C4-2B (cell line): ENCODE data around the gene TMPO.
"Not testable (repeated sequence)": the region's sequence is repeated elsewhere in the genome, so short reads cannot be mapped to it uniquely, and the experiment has no call there.

ENCODE experiments used
- H3K27ac ChIP-seq: fragments of 450-650 bp; 2 replicates; pipeline ENCODE4 v1.5.1; 2017
- CTCF ChIP-seq: fragments of 450-650 bp; conservative IDR thresholded peaks from 2 replicates; pipeline ENCODE4 v1.5.1; 2017; ENCODE audit warnings: mild to moderate bottlenecking
- ZFX ChIP-seq: fragments of 450-650 bp; IDR thresholded peaks from 2 replicates; pipeline ENCODE4 v1.6.1; 2017

TMPO gene

GRCh38 chr12:98503342-98503591 is 12.1 kb upstream of the TMPO start:
- no peak for TF ChIP-seq CTCF
- no peak for TF ChIP-seq ZFX
- H3K27ac ChIP-seq, result peak overlapping the region; percentile 80

GRCh38 chr12:98503592-98504367 is 11.6 kb upstream of the TMPO start:
- peak overlapping the region; percentile 80 for H3K27ac ChIP-seq
- TF ChIP-seq ZFX, result peak; percentile 29; the same call in 1 of the 2 replicates
- no peak for TF ChIP-seq CTCF

GRCh38 chr12:98504368-98504617 is 11.1 kb upstream of the TMPO start:
- peak overlapping the region; percentile 80 for H3K27ac ChIP-seq
- TF ChIP-seq CTCF, result no peak
- no peak for TF ChIP-seq ZFX

GRCh38 chr12:98509063-98509462 is 6.3 kb upstream of the TMPO start:
- no peak overlapping the region for H3K27ac ChIP-seq
- no peak for TF ChIP-seq CTCF
- TF ChIP-seq ZFX, result no peak

- H3K27ac ChIP-seq, result not testable (repeated sequence)
Observed at GRCh38 chr12:98511806-98512205, 3.6 kb upstream of the TMPO start.

GRCh38 chr12:98513379-98514322 is 1.7 kb upstream of the TMPO start:
- H3K27ac ChIP-seq, result no peak overlapping the region

GRCh38 chr12:98514982-98515286 is 456 bp upstream of the TMPO start:
- H3K27ac ChIP-seq, result peak overlapping the region; percentile 94
- TF ChIP-seq ZFX (no peak), CTCF (no peak)

More at GRCh38 chr12:98513379-98514322, 1.7 kb upstream of the TMPO start:
- TF ChIP-seq ZFX (no peak), CTCF (no peak)
